Activated T-helper 2 cell treated with anti-CD3 and anti-CD28 coated beads, Interferon-gamma antibody, Interleukin-2, Interleukin-4, amounts not matched to agents 10 μg/mL and 5 μg/mL and 100 μg/mL, durations not matched to agents 14 hours and 24 hours and 36 hours (primary cell): Measurements from ENCODE around the gene ANO2. TPM values are rescaled to one million over a fixed set of nuclear protein-coding genes. Genes with fewer than 3 reads are reported as not detected.

ENCODE experiments used
- DNase-seq: peaks from one replicate; pipeline ENCODE4 v3.0.0; 2021; ENCODE audit warnings: low spot score
- H3K27ac Mint-ChIP-seq: one replicate; pipeline ENCODE4 v1.8.0; 2021; ENCODE audit warnings: mixed read lengths
- H3K27me3 Mint-ChIP-seq: one replicate; pipeline ENCODE4 v1.8.0; 2021; ENCODE audit warnings: low read depth, mixed read lengths
- H3K36me3 Mint-ChIP-seq: one replicate; pipeline ENCODE4 v1.8.0; 2021; ENCODE audit warnings: low read depth, mixed read lengths
- H3K4me1 Mint-ChIP-seq: one replicate; pipeline ENCODE4 v1.8.0; 2021; ENCODE audit warnings: low read depth, mixed read lengths
- H3K4me3 Mint-ChIP-seq: one replicate; pipeline ENCODE4 v1.8.0; 2021; ENCODE audit warnings: low read depth, mild to moderate bottlenecking, moderate library complexity, mixed read lengths
- H3K9me3 Mint-ChIP-seq: one replicate; pipeline ENCODE4 v1.8.0; 2021; ENCODE audit warnings: mixed read lengths
- intact Hi-C: fragments of 100-400 bp; cut with micrococcal nuclease; formaldehyde crosslinking; loops from one replicate; pipeline ENCODE4 v1.15.1; 2023
- total RNA-seq: library from RNA; stranded (reverse); gene quantifications from 2 replicates; pipeline ENCODE4 v1.2.3, GENCODE V29; 2022

Gene ANO2
- total RNA-seq, 1 donor from 2014 or later = not detected

DNA sequence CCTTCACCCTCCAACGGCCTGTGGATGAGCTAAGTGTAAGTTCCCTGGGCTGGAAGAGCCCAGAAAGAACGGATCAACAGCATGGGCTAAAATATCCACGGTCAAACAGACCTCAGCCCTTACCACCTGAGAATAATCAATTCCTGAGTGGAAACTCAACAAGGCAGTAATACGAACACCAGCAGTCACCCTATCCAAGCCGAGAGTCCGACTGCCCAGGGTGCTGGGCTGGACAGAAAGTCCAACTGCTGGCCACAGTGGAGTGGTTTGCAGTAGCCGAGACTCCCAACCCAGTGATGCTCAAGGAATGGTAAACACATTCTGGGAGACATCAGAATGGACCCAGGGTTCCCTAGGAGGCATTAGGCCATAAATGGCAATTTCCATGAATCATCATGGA, 36.8 kb downstream of the ANO2 start:
- H3K36me3 Mint-ChIP-seq = no peaks in the 10 kb centered on the region
- no peaks in the 10 kb centered on the region for H3K9me3 Mint-ChIP-seq
- H3K4me3 Mint-ChIP-seq = no peak overlapping the region
- no peak overlapping the region for H3K27ac Mint-ChIP-seq
- no peaks in the 10 kb centered on the region for H3K4me1 Mint-ChIP-seq
- H3K27me3 Mint-ChIP-seq = peaks cover 2% of the 10 kb centered on the region
- intact Hi-C loops = no loop called here
- DNase-seq = no peak

DNA sequence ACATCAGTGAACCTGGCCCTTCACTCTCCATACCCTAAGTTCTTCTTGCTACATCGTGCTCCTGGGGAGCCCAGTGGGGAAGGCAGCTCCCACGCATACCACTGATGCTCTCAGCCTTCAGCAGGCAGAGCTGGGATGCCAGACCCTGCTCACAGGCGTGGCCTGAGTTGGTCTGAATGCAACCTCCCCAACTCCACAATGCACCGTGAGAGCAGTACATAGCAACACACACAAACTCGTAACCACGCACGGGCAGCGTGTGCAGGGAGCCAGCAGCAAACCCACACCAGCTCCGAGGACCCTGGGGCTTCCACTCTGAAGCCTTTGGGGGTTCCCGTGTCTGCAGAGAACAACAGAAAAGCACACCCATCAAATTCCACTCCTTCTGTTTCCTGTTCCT, 37.3 kb downstream of the ANO2 start:
- Mint-ChIP-seq H3K27me3 (peaks cover 2% of the 10 kb centered on the region), H3K4me3 (no peak overlapping the region), H3K36me3 (no peaks in the 10 kb centered on the region), H3K4me1 (no peaks in the 10 kb centered on the region), H3K27ac (no peak overlapping the region), H3K9me3 (no peaks in the 10 kb centered on the region)
- no peak for DNase-seq
- intact Hi-C loops = no loop called here

DNA sequence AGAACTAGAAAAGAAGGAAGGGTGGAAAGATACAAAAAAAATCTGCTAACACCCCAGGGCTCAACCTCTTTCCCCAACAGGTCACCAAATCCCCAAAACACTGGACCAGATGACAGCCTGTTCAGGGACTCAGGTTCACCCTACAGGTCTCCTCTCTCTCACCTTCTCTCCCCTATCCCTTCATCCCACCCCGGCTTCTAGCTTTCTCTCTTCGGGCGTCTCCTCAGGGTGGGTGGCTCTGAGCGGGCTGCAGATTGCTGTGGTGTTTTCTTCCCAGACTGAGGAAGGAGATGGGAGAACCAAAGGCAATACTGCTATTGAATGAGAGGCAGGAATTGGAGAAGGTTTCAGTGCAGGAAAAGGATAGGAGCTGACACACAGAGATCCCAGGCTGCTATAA, 39.3 kb downstream of the ANO2 start:
- intact Hi-C loops = no loop called here
- DNase-seq = no peak
- Mint-ChIP-seq H3K27me3 (peaks cover 2% of the 10 kb centered on the region), H3K4me1 (no peaks in the 10 kb centered on the region), H3K27ac (no peak overlapping the region), H3K36me3 (no peaks in the 10 kb centered on the region), H3K4me3 (no peak overlapping the region), H3K9me3 (no peaks in the 10 kb centered on the region)

DNA sequence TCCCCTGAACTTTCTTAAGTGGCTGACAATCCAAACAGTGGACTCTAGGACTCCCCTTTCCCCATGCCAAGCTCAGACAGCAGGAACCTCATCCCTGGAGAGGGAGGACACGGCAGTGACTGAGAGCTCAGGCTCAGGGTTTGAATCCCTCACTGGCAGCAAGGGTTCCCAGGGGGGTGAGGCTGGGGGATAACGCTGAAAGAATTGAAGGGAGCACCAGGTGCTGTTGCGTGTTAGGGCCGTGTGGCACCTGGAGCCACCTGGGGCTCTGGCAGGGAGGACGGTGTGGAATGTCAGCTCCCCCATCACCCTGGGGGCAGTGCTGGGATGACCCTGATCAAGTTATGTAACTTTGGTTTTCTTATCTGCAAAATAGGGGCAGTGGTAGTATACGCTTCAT, 40.1 kb downstream of the ANO2 start:
- Mint-ChIP-seq H3K27me3 (peaks cover 2% of the 10 kb centered on the region), H3K36me3 (no peaks in the 10 kb centered on the region), H3K4me3 (no peak overlapping the region), H3K27ac (no peak overlapping the region), H3K4me1 (no peaks in the 10 kb centered on the region), H3K9me3 (no peaks in the 10 kb centered on the region)
- no peak for DNase-seq
- intact Hi-C loops = no loop called here

DNA sequence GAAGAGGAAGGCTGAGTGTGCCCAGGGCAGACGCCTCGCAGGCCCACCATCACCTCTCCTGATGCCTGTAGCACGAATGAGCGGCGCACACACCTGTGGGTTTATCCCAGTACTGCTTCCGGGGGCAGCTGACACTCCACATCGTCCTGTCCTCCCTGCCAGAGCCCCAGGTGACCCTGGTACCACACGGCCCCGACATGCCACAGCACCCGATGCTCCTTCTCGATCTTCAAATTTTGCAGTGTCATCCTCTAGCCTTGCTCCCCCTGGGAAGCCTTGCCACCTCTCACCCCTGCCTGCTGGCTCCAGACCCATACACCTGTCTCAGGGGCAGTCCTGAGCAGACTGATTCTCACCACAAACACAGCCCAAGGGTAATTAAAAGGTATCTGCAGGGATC, 40.6 kb downstream of the ANO2 start:
- Mint-ChIP-seq H3K4me1 (no peaks in the 10 kb centered on the region), H3K4me3 (no peak overlapping the region), H3K27me3 (peaks cover 2% of the 10 kb centered on the region), H3K9me3 (no peaks in the 10 kb centered on the region), H3K27ac (no peak overlapping the region), H3K36me3 (no peaks in the 10 kb centered on the region)
- DNase-seq = no peak
- intact Hi-C loops = no loop called here

DNA sequence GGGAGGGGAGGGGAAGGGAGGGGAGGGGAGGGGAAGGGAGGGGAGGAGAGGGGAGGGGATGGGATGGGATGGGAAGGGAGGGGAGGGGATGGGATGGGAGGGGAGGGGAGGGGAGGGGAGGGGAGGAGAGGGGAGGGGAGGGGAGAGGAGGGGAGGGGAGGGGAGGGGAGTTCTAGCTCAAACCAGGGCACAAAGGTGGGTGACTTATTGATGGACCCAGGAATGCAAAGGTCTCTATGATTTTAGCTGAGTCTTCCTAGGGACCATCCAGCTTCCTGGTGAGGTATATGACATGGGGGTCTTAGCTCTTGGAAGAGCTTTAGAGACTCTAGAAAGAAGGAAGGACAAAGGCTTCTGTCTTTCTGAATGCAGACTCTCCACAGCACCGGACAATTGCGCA, 42.3 kb downstream of the ANO2 start:
- Mint-ChIP-seq H3K36me3 (no peaks in the 10 kb centered on the region), H3K9me3 (no peaks in the 10 kb centered on the region), H3K4me1 (no peaks in the 10 kb centered on the region), H3K4me3 (no peak overlapping the region), H3K27me3 (no peaks in the 10 kb centered on the region), H3K27ac (no peak overlapping the region)
- DNase-seq = no peak
- intact Hi-C loops = no loop called here

DNA sequence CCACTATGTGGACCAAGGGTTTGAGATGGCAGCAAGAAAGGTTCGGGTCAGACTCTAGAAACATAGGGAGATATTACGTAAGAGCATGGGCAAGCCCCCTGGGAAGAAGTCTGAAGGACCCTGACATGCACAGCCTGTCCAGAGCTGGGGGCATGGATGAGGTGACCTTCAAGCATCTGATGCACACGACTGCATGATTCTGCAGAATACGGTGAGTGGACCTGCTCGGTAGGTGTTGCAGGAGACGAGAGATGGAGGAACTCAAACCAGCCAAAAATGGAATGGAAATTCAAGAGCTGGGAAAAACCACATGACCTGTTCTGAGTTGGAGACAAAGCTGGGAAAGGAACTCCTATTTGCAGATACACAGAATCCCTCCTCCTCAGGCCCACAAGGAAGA, 43.6 kb downstream of the ANO2 start:
- Mint-ChIP-seq H3K27ac (no peak overlapping the region), H3K4me1 (no peaks in the 10 kb centered on the region), H3K4me3 (no peak overlapping the region), H3K36me3 (no peaks in the 10 kb centered on the region), H3K27me3 (peaks cover 5% of the 10 kb centered on the region), H3K9me3 (no peaks in the 10 kb centered on the region)
- DNase-seq = no peak
- intact Hi-C loops = no loop called here

DNA sequence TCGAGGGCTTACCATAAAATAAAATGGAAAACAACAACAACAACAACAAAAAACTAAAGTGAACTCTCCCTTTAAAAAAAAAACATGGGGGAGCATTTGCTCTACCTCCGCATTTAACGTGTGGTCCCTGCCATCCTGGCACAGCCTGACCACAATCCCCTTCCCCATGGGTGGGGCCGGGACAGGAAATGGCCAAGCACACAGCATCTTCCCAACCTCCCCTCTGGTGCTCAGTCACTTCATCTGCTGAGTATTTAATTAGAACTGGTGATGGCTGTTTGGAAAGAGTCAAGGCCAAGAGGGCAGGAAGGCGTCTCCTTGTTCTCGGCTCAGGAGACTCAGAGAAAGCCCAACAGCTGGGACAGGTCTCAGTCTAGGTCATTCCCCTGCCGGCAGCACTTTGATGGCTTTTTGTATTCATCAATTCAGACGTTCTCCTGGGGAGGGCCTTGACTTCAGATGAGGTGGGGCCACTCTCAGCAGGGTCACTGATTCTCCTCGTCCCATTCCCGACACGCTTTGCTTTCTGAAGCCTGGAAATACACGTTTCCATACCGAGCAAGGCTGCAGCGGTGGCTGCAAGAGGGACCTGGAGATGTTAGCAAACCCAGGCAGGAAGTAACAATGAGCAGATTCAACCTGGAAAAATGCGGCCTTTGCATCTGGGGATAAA, 44.4 kb downstream of the ANO2 start:
- Mint-ChIP-seq H3K9me3 (no peaks in the 10 kb centered on the region), H3K36me3 (no peaks in the 10 kb centered on the region), H3K27ac (no peak overlapping the region), H3K27me3 (peaks cover 5% of the 10 kb centered on the region), H3K4me3 (no peak overlapping the region), H3K4me1 (no peaks in the 10 kb centered on the region)
- no peak for DNase-seq
- intact Hi-C loops = no loop called here

DNA sequence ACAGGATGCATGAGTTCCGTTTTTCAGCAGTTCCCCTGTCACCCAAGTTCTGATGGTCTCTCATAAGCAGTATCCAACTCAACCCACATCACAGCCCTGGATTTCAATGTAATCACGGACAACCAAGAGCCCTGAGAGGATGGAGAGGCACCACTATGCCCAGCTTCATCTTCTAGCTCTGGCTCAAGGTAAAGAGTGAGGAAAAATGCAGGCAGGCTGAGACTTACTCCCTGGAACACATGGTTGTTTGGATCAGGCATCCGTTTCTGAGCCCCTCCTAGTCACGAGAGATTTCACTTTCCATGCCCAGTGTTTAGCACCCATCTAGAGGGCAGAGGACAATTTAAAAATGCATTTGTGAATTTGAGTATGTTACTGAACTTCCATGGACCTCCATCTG, 45.0 kb downstream of the ANO2 start:
- no peak overlapping the region for H3K27ac Mint-ChIP-seq
- H3K9me3 Mint-ChIP-seq = no peaks in the 10 kb centered on the region
- H3K4me3 Mint-ChIP-seq = no peak overlapping the region
- no peak for DNase-seq
- intact Hi-C loops = no loop called here
- no peaks in the 10 kb centered on the region for H3K4me1 Mint-ChIP-seq
- peaks cover 5% of the 10 kb centered on the region for H3K27me3 Mint-ChIP-seq
- no peaks in the 10 kb centered on the region for H3K36me3 Mint-ChIP-seq

DNA sequence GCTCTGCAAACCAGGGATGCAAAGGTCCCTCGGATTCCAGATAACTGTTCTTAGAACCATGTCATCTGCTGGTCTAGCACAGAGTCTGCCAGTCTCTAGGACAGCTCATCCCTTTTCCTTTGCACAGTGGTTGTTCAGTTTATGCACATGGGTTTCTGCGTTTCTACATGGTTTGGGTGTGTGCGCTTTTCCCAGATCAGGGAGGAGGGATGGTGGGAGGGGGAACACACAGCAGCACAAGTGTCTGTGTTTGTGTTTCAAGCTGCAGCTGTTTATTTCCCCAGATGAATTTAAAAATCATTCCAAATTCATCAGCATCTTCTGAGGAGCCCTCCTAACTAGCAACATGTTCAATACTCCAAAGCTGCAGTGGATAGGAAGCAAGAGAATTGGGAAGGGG, 45.4 kb downstream of the ANO2 start:
- Mint-ChIP-seq H3K27me3 (peaks cover 5% of the 10 kb centered on the region), H3K4me3 (no peak overlapping the region), H3K36me3 (no peaks in the 10 kb centered on the region), H3K9me3 (no peaks in the 10 kb centered on the region), H3K27ac (no peak overlapping the region), H3K4me1 (no peaks in the 10 kb centered on the region)
- DNase-seq = no peak
- intact Hi-C loops = no loop called here

DNA sequence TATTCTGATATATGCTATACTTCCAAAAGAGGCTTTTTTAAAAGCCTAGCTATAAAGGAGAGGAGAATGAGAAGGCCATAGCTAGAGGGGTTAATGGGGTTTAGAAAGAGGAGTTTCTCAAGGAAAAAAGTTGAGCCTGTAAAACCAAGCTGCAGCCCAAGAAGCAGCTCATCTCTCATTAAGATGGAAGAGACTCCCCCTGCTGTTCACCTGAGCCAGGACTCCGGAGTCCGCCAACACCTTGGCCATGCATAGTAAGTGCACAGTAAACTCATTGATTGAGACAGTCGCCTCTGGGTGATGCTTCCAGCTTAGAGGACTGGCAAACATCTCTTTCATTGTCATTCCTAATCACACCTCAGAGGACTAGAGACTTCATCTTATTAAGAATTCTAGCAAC, 46.2 kb downstream of the ANO2 start:
- DNase-seq = no peak
- Mint-ChIP-seq H3K4me1 (no peaks in the 10 kb centered on the region), H3K9me3 (no peaks in the 10 kb centered on the region), H3K27me3 (peaks cover 5% of the 10 kb centered on the region), H3K4me3 (no peak overlapping the region), H3K36me3 (no peaks in the 10 kb centered on the region), H3K27ac (no peak overlapping the region)
- intact Hi-C loops = no loop called here

DNA sequence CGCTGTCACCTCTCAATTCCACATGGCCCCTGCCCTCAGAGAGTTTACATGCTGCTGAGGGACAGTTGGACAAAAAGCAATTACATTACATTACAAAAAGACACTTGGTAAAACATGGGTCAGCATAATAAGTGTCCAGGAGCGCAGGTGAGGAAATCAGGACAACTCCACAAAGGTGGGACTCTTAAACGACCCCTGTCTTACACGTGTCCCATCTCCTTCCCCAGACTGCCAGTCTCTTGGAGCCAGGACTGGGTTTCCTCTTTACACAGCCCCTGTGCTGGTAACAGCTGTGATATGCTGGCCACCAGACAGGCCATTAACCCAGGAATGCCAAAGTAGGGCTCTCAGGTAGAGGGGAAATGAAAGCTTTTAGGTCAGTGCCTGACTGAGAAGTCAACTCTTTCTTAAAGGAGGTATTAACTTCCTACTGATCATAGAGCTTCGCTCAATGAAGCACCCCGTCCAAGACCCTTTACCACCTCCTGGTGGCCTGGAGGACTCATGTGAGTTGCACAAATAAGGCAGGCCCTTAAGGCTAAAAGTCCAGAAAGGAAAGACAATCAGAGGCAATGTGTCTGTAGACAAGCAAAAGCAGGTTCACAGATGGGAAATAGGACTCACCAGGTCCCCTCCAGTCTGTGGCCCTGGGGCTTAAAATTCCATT, 55.5 kb downstream of the ANO2 start:
- H3K27ac Mint-ChIP-seq = no peak overlapping the region
- peaks cover 4% of the 10 kb centered on the region for H3K4me1 Mint-ChIP-seq
- H3K4me3 Mint-ChIP-seq = no peak overlapping the region
- DNase-seq = no peak
- H3K36me3 Mint-ChIP-seq = no peaks in the 10 kb centered on the region
- no peaks in the 10 kb centered on the region for H3K9me3 Mint-ChIP-seq
- peaks cover 19% of the 10 kb centered on the region for H3K27me3 Mint-ChIP-seq
- intact Hi-C loops = no loop called here

DNA sequence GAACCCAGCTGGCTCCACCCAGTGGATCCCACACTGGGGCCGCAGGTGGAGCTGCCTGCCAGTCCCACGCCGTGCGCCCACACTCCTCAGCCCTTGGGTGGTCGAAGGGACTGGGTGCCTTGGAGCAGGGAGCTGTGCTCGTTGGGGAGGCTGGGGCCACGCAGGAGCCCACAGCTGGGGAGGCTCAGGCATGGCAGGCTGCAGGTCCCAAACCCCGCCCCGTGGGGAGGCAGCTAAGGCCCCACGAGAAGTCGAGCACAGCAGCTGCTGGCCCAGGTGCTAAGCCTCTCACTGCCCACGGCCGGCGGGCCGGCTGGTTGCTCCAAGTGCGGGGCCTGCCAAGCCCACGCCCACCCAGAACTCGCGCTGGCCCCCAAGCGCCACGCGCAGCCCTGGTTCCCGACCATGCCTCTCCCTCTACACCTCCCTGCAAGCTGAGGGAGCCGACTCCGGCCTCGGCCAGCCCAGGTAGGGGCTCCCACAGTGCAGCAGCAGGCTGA, 56.2 kb downstream of the ANO2 start:
- Mint-ChIP-seq H3K4me1 (peaks cover 4% of the 10 kb centered on the region), H3K27me3 (peaks cover 19% of the 10 kb centered on the region), H3K4me3 (no peak overlapping the region), H3K27ac (no peak overlapping the region), H3K9me3 (no peaks in the 10 kb centered on the region), H3K36me3 (no peaks in the 10 kb centered on the region)
- intact Hi-C loops = no loop called here
- DNase-seq = no peak
